Measurements from ENCODE around the gene C5orf15. TPM values are rescaled to one million over a fixed set of nuclear protein-coding genes. Genes with fewer than 3 reads are reported as not detected.

C5orf15 gene
- total RNA-seq, 3 donors from 2014 or later (not counting 1 experiment from before 2014, with no cell fraction given): 15.2 to 19.9 (median 18.0) TPM

DNA sequence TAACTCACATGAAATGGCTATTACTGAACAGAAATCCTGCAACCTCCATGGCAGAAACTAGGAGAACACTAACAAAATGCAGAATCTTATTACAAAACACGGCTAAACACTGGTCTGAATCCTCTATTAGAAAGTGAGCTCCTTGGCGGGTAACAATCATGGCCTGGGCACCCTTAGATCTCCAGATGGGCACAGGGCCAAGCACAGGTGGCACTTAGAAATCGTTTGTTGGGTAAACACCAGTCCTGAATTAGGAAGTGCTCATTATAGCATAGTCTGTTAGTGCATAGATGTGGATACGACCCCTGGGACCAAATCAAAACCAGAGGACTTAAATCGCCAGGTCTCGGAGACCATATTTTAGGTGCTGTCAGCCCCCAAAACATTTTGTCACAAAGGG lies 22.0 kb upstream of the C5orf15 start:
- H3K4me1 ChIP-seq (ENCODE audit: control insufficient read depth, insufficient read depth, low read length): peaks cover 8% of the 10 kb centered on the region
- no peaks in the 10 kb centered on the region for H3K9me3 Mint-ChIP-seq
- intact Hi-C loops (cut with micrococcal nuclease): no loop called here
- TF ChIP-seq, protein P1, sequence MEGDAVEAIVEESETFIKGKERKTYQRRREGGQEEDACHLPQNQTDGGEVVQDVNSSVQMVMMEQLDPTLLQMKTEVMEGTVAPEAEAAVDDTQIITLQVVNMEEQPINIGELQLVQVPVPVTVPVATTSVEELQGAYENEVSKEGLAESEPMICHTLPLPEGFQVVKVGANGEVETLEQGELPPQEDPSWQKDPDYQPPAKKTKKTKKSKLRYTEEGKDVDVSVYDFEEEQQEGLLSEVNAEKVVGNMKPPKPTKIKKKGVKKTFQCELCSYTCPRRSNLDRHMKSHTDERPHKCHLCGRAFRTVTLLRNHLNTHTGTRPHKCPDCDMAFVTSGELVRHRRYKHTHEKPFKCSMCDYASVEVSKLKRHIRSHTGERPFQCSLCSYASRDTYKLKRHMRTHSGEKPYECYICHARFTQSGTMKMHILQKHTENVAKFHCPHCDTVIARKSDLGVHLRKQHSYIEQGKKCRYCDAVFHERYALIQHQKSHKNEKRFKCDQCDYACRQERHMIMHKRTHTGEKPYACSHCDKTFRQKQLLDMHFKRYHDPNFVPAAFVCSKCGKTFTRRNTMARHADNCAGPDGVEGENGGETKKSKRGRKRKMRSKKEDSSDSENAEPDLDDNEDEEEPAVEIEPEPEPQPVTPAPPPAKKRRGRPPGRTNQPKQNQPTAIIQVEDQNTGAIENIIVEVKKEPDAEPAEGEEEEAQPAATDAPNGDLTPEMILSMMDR (IDR thresholded peaks at IDR 0.05): no peak
- no peak overlapping the region for H3K27ac Mint-ChIP-seq
- ATAC-seq (no peak), DNase-seq (no peak)
- 76% methylated on average over 6 of the region's 6 CpGs for WGBS (ENCODE audit: insufficient coverage)
- H3K36me3 Mint-ChIP-seq: peaks cover 6% of the 10 kb centered on the region
- H3K27me3 ChIP-seq (ENCODE audit: control insufficient read depth, insufficient read depth, low read length): no peaks in the 10 kb centered on the region
- no peak overlapping the region for H3K4me3 ChIP-seq (ENCODE audit: low read length)
- H3K36me3 ChIP-seq (ENCODE audit: control insufficient read depth, insufficient read depth, low read length): peaks cover 39% of the 10 kb centered on the region
- peaks cover 25 to 31% of the 10 kb centered on the region in 2 donors for H3K4me1 Mint-ChIP-seq
- no peak overlapping the region for H3K27ac ChIP-seq (ENCODE audit: low read length)
- no peaks in the 10 kb centered on the region for H3K27me3 Mint-ChIP-seq (ENCODE audit: low read depth in 2 of 2)
- no peaks in the 10 kb centered on the region for H3K9me3 ChIP-seq (ENCODE audit: control insufficient read depth, insufficient read depth, low read length)
- H3K4me3 Mint-ChIP-seq: no peak overlapping the region

DNA sequence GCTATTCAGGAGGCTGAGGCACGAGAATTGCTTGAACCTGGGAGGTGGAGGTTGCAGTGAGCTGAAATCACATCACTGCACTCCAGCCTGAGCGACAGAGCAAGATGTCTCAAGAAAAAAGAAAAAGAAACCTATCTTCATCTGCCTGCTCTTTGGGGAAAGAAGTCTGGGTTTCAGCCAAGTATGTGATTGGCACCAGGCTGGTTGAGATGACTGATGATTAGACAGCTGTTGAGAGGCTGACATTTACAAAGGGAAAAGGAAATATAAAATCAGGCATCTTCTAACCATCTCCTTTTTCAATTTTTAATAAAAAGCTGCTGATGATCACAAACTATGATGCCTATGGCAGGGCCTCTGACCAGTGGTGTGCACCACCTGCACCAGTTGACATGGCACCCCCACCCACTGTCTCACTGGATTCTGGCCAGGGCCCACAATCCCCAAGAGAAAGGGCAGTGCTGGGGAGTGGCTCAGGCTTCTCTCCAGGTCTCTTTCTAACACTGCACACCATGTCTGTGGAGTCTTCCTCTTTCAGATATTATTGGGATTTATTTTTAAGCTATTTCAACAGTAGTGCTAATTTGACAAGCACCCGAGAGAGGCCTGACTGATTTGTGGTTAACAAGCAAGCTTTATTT lies 17.2 kb upstream of the C5orf15 start:
- Histone ChIP-seq H3K36me3 (ENCODE audit: control insufficient read depth, insufficient read depth, low read length) (peaks cover 41% of the 10 kb centered on the region), H3K9me3 (ENCODE audit: control insufficient read depth, insufficient read depth, low read length) (no peaks in the 10 kb centered on the region), H3K27me3 (ENCODE audit: control insufficient read depth, insufficient read depth, low read length) (no peaks in the 10 kb centered on the region), H3K27ac (ENCODE audit: low read length) (no peak overlapping the region), H3K4me3 (ENCODE audit: low read length) (no peak overlapping the region), H3K4me1 (ENCODE audit: control insufficient read depth, insufficient read depth, low read length) (no peaks in the 10 kb centered on the region)
- no peak for ATAC-seq
- DNase-seq: no peak
- Mint-ChIP-seq H3K4me1 (no peaks in the 10 kb centered on the region), H3K36me3 (peaks cover 6% of the 10 kb centered on the region), H3K9me3 (no peaks in the 10 kb centered on the region), H3K27ac (no peak overlapping the region), H3K4me3 (no peak overlapping the region), H3K27me3 (ENCODE audit: low read depth in 2 of 2) (no peaks in the 10 kb centered on the region)
- intact Hi-C loops (cut with micrococcal nuclease): no loop called here
- WGBS (ENCODE audit: insufficient coverage): 89% methylated on average over 3 of the region's 3 CpGs
- TF ChIP-seq, protein P1 (IDR thresholded peaks at IDR 0.05): no peak

DNA sequence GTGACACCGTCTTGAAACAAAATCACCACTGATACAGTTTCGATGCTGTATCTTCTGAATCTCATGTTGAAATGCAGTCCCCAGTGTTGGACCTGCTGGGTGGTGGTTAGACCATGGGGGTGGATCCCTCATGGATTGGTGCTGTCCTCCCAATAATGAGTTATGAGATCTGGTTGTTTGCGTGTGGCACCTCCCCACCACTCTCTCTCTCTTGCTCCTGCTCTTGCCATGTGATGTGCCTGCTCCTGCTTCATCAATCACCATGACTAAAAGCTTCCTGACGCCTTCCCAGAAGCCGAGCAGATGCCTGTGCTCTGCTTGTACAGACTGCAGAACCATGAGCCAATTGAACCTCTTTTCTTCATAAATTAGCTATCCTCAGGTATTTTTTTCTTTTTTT lies 15.2 kb upstream of the C5orf15 start:
- H3K36me3 ChIP-seq (ENCODE audit: control insufficient read depth, insufficient read depth, low read length): peaks cover 40% of the 10 kb centered on the region
- Mint-ChIP-seq H3K27me3 (ENCODE audit: low read depth in 2 of 2) (no peaks in the 10 kb centered on the region), H3K4me1 (no peaks in the 10 kb centered on the region), H3K4me3 (no peak overlapping the region), H3K27ac (peak overlapping the region in 1 of 2 donors; percentile 33), H3K9me3 (no peaks in the 10 kb centered on the region), H3K36me3 (peaks cover 6% of the 10 kb centered on the region)
- WGBS (ENCODE audit: insufficient coverage): 95% methylated on average over 5 of the region's 5 CpGs
- H3K27me3 ChIP-seq (ENCODE audit: control insufficient read depth, insufficient read depth, low read length): no peaks in the 10 kb centered on the region
- no peak overlapping the region for H3K27ac ChIP-seq (ENCODE audit: low read length)
- DNase-seq: no peak
- no peaks in the 10 kb centered on the region for H3K4me1 ChIP-seq (ENCODE audit: control insufficient read depth, insufficient read depth, low read length)
- no peak for ATAC-seq
- no peaks in the 10 kb centered on the region for H3K9me3 ChIP-seq (ENCODE audit: control insufficient read depth, insufficient read depth, low read length)
- intact Hi-C loops (cut with micrococcal nuclease): no loop called here
- TF ChIP-seq, protein P1 (IDR thresholded peaks at IDR 0.05): no peak
- H3K4me3 ChIP-seq (ENCODE audit: low read length): no peak overlapping the region

DNA sequence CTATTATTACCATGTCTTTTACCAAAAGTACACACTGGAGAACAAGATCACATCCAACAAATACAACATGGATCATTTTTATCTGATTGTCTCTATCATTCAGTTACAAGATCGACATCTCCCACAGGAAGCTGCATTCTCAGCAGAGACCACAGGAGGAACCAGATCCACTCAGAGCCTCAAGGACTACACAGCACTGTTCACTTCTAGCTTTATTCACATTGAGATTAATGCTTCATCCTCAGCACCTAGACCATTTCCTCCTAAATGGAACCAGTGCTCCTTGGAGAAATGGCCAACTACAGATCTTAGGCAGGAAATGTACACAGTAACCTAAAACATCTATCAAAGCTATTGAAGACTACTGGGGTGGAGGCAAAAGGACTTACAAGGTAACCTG lies 13.3 kb upstream of the C5orf15 start:
- Mint-ChIP-seq H3K9me3 (no peaks in the 10 kb centered on the region), H3K27ac (no peak overlapping the region), H3K36me3 (no peaks in the 10 kb centered on the region), H3K4me3 (no peak overlapping the region), H3K27me3 (ENCODE audit: low read depth in 2 of 2) (no peaks in the 10 kb centered on the region), H3K4me1 (no peaks in the 10 kb centered on the region)
- Histone ChIP-seq H3K27me3 (ENCODE audit: control insufficient read depth, insufficient read depth, low read length) (no peaks in the 10 kb centered on the region), H3K36me3 (ENCODE audit: control insufficient read depth, insufficient read depth, low read length) (peaks cover 32% of the 10 kb centered on the region), H3K4me1 (ENCODE audit: control insufficient read depth, insufficient read depth, low read length) (no peaks in the 10 kb centered on the region), H3K4me3 (ENCODE audit: low read length) (no peak overlapping the region), H3K9me3 (ENCODE audit: control insufficient read depth, insufficient read depth, low read length) (no peaks in the 10 kb centered on the region), H3K27ac (ENCODE audit: low read length) (no peak overlapping the region)
- WGBS (ENCODE audit: insufficient coverage): 39% methylated on average over 1 of the region's 1 CpG
- DNase-seq (no peak), ATAC-seq (no peak)
- intact Hi-C loops (cut with micrococcal nuclease): no loop called here
- TF ChIP-seq, protein P1 (IDR thresholded peaks at IDR 0.05): no peak

Data from natural killer cell (primary cell).